Gastroesophageal sphincter (tissue), 4 donors: Measurements from ENCODE around the gene UBE2V1. TPM values are rescaled to one million over a fixed set of nuclear protein-coding genes. Genes with fewer than 3 reads are reported as not detected.

ENCODE experiments used
- ATAC-seq: fragments of 150-250 bp; one replicate; pipeline ENCODE4 v1.9.1; 2016; ENCODE audit warnings: mild to moderate bottlenecking, moderate library complexity
- H3K27ac ChIP-seq, 4 donors: fragments of 200-600 bp; sonication (generic) in 3 of 4; 1 replicate in 3 of 4; 2 replicates in 1 of 4; pipeline ENCODE4 v1.5.1; 2016 to 2019
- H3K27me3 ChIP-seq: fragments of 200-600 bp; sonication (generic); one replicate; pipeline ENCODE4 v1.5.1; 2019
- H3K36me3 ChIP-seq, 2 donors: fragments of 200-600 bp; sonication (generic); one replicate each; pipeline ENCODE4 v1.5.1; 2019; ENCODE audit warnings: control low read depth in 1 of 2
- H3K4me1 ChIP-seq, 3 donors: fragments of 200-600 bp; sonication (generic); 1 replicate in 2 of 3; 2 replicates in 1 of 3; pipeline ENCODE4 v1.5.1; 2016 to 2019; ENCODE audit warnings: control low read depth in 2 of 3
- H3K4me3 ChIP-seq, 2 donors: fragments of 200-600 bp; sonication (generic); one replicate each; pipeline ENCODE4 v1.5.1; 2019; ENCODE audit warnings: mild to moderate bottlenecking in 1 of 2, moderate library complexity in 1 of 2
- H3K9me3 ChIP-seq, 3 donors: fragments of 200-600 bp; sonication (generic); one replicate each; pipeline ENCODE4 v1.5.1; 2017 to 2019; ENCODE audit warnings: control low read depth in 2 of 3
- EP300 ChIP-seq: sonication (generic); formaldehyde crosslinking; IDR thresholded peaks from one replicate; pipeline ENCODE4 v1.6.1; 2017; ENCODE audit warnings: antibody characterized with exemption, mild to moderate bottlenecking
- POLR2A ChIP-seq, 2 donors: fragments of 450-650 bp; IDR thresholded peaks; one replicate each; pipeline ENCODE4 v1.6.1; 2017; ENCODE audit warnings: antibody characterized with exemption in 2 of 2, mild to moderate bottlenecking in 2 of 2, moderate library complexity in 1 of 2
- POLR2AphosphoS5 ChIP-seq: sonication (generic); formaldehyde crosslinking; IDR thresholded peaks from one replicate; pipeline ENCODE4 v1.6.1; 2017; ENCODE audit warnings: antibody characterized with exemption
- WGBS, 2 donors: methylation state at CpG; one replicate each; pipeline ENCODE4 v1.1.5; 2018; ENCODE audit warnings: low coverage in 1 of 2; 5-methylcytosine and 5-hydroxymethylcytosine counted together
- total RNA-seq, 4 donors: library from RNA; depleted of rRNA; stranded (reverse); fragments of >200 nt; gene quantifications; one replicate each; pipeline ENCODE4 v1.1.0, GENCODE V29; 2016
- TF ChIP-seq, protein P1 (sequence below), 4 experiments: fragments of 200-600 bp in 2 of 4; fragments of 450-650 bp in 2 of 4; sonication (generic) in 1 of 4; IDR thresholded peaks; one replicate each; pipeline ENCODE4 v1.5.1; 2017 to 2019; ENCODE audit warnings: antibody characterized with exemption in 4 of 4, mild to moderate bottlenecking in 2 of 4, moderate library complexity in 2 of 4

The UBE2V1 gene
- total RNA-seq, 4 donors from 2014 or later = 69.3 to 110 (median 87.9) TPM

DNA sequence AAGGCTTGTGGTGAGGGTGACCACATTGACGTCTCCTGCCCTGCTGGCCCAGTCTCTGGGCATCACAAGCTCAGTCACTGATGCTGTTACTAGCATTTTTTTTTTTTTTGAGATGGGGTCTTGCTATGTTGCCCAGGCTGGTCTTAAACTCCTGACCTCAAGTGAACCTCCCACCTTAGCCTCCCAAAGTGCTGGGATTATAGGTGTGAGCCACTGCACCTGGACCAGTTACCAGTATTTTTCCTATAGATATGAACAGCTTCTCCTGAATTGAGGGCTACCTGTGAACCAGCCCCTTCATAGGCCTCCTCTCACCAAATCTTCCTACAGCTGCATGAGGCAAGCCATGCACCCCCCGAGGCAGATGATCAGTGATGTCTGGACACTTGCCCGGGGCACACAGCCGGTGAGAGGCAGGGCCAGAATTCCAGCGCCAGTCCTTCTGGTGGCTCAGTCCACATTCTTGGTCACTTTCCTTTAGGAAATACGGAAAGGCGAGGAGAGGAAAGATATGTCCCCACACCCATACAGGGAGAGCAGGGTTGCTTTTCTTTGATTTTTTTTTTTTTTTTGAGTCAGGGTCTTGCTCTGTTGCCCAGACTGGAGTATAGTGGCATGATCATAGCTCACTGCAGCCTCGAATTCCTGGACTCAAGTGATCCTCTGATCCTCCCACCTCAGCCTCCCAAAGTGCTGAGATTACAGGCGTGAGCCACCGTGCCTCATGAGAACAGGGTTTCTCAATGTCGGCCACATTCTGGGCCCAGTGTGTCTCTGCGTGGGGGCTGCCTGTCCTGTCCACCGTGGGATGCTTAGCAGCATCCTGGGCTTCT is 50.7 kb downstream of the UBE2V1 start:
- Histone ChIP-seq H3K27me3 (no peaks in the 10 kb centered on the region), H3K9me3 (no peaks in the 10 kb centered on the region), H3K36me3 (no peaks in the 10 kb centered on the region), H3K4me3 (no peak overlapping the region), H3K27ac (no peak overlapping the region), H3K4me1 (no peaks in the 10 kb centered on the region)
- ATAC-seq = no peak
- TF ChIP-seq EP300 = no peak
- TF ChIP-seq POLR2AphosphoS5 = no peak
- TF ChIP-seq, protein P1, sequence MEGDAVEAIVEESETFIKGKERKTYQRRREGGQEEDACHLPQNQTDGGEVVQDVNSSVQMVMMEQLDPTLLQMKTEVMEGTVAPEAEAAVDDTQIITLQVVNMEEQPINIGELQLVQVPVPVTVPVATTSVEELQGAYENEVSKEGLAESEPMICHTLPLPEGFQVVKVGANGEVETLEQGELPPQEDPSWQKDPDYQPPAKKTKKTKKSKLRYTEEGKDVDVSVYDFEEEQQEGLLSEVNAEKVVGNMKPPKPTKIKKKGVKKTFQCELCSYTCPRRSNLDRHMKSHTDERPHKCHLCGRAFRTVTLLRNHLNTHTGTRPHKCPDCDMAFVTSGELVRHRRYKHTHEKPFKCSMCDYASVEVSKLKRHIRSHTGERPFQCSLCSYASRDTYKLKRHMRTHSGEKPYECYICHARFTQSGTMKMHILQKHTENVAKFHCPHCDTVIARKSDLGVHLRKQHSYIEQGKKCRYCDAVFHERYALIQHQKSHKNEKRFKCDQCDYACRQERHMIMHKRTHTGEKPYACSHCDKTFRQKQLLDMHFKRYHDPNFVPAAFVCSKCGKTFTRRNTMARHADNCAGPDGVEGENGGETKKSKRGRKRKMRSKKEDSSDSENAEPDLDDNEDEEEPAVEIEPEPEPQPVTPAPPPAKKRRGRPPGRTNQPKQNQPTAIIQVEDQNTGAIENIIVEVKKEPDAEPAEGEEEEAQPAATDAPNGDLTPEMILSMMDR (IDR thresholded peaks at IDR 0.05) = no peak
- no peak for TF ChIP-seq POLR2A (IDR thresholded peaks at IDR 0.05)
- WGBS, 2 donors = 74 to 85% methylated on average over 3 to 9 of the region's 13 CpGs

DNA sequence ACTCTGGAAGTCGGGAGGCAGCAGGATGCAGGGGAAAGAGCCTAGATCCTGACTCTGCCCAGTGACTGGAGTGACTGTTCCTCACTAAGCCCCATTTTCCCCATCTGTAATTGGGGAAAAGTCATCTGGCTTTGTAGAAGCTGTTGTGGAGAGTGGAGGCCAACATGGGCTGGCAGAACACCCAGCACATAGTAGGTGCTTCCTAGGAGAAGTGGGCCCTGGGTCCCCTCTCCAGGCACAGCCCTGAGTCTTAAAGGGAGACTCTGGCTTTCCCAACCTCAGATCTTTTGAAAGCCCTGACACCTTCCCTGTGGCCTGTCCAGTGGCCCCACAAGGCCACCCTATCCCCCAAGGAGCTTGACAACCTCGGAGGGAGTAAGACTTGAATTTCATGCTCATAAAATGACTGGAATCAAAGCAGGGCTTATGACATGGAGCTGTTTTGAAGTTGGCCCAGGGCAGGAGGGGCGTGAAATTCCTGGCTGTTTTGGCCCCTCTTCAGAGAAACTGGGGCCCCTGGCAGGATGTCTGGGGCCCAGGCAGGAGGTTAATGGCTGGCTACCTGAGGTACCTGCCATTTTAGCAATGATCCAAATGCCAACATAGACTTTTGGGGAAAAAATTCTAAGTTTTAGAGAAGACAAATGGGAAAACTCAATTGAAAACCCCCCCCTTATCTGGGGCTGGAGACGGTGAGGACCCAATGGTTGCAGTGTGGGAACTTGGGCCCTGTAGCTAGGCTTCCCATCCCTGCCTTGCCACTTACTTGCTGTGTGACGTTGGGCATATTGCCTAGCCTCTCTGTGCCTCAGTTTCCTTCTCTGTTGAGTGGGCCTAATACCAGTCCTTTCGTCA is 51.6 kb downstream of the UBE2V1 start:
- TF ChIP-seq, protein P1 (IDR thresholded peaks at IDR 0.05) = no peak
- no peak for TF ChIP-seq POLR2A (IDR thresholded peaks at IDR 0.05)
- TF ChIP-seq EP300 = no peak
- no peak for TF ChIP-seq POLR2AphosphoS5
- 86 to 92% methylated on average over 3 to 4 of the region's 6 CpGs for WGBS, 2 donors
- ATAC-seq = no peak

DNA sequence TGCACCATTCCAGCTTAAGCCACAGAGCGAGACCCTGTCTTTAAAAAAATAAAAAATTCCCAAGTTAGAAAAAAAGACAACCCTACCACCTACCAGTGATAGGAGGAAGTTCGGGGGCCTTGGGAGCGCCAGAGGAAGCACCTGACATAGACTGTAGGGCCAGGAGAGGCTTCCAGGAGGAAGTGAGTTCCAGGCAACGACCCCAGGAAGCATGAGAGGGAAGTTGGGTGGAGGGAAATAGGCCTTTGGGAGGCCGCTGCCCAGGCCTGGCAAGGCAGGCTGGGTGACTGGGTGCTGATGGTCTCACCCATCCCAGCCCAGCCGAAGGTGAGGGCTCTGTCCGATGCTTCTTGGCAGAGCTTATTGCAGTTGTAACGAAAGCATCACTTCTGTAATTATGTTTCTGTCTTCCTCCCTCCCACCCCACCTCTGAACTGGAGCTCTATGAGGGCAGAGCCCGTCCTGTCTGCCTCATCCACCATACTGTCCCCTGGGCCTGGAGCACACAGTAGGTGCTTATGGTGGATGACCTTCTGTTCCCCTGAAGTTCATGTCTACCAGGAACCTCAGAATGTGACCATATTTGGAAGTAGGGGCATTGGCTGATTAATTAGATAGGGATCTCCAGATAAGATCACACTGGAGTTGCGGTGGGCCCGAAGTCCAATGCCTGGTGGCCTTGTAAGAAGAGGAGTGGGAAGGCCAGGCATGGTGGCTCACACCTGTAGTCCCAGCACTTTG is 54.1 kb downstream of the UBE2V1 start:
- TF ChIP-seq POLR2A (IDR thresholded peaks at IDR 0.05) = no peak
- no peak for TF ChIP-seq EP300
- TF ChIP-seq, protein P1 (IDR thresholded peaks at IDR 0.05) = no peak
- TF ChIP-seq POLR2AphosphoS5 = no peak
- peaks cover 4% of the 10 kb centered on the region for H3K27me3 ChIP-seq
- H3K4me3 ChIP-seq = no peak overlapping the region
- H3K4me1 ChIP-seq = peaks cover 0 to 13% (median 8%) of the 10 kb centered on the region in 3 donors
- H3K27ac ChIP-seq = no peak overlapping the region
- ATAC-seq = no peak
- no peaks in the 10 kb centered on the region for H3K36me3 ChIP-seq
- 72 to 76% methylated on average over 6 to 8 of the region's 11 CpGs for WGBS, 2 donors
- H3K9me3 ChIP-seq = no peaks in the 10 kb centered on the region

More for the DNA sequence above, 51.6 kb downstream of the UBE2V1 start:
- Histone ChIP-seq H3K27ac (no peak overlapping the region), H3K4me1 (no peaks in the 10 kb centered on the region), H3K9me3 (no peaks in the 10 kb centered on the region), H3K27me3 (no peaks in the 10 kb centered on the region), H3K36me3 (no peaks in the 10 kb centered on the region), H3K4me3 (no peak overlapping the region)

DNA sequence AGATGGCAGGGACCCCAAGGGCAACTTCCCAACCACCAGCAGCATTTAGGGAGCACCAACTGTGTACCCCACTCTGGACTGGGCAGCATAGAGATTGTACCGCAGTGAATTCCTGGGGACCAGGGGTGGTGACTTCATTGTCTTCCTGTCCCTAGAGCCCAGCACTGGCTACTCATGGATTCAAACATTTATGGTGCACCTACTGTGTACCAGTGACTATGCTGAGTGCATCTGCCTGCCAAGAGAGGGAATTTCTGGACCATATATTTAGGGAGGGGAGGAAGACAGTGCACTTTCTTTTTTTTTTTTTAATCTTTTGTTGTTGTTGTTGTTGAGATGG is 55.3 kb downstream of the UBE2V1 start:
- WGBS, 2 donors = no CpG with 5 or more reads among the region's 1 CpG
- Histone ChIP-seq H3K36me3 (no peaks in the 10 kb centered on the region), H3K4me3 (no peak overlapping the region), H3K27ac (no peak overlapping the region), H3K27me3 (peaks cover 4% of the 10 kb centered on the region), H3K4me1 (peaks cover 0 to 20% (median 13%) of the 10 kb centered on the region in 3 donors), H3K9me3 (no peaks in the 10 kb centered on the region)
- no peak for TF ChIP-seq POLR2A (IDR thresholded peaks at IDR 0.05)
- TF ChIP-seq POLR2AphosphoS5 = no peak
- no peak for TF ChIP-seq EP300
- TF ChIP-seq, protein P1 (IDR thresholded peaks at IDR 0.05) = no peak
- ATAC-seq = no peak
